ENCODE results near the gene SERPINB12. TPM values are rescaled to one million over a fixed set of nuclear protein-coding genes. Genes with fewer than 3 reads are reported as not detected.

SERPINB12 gene
- total RNA-seq, 1 donor from 2014 or later: not detected

DNA sequence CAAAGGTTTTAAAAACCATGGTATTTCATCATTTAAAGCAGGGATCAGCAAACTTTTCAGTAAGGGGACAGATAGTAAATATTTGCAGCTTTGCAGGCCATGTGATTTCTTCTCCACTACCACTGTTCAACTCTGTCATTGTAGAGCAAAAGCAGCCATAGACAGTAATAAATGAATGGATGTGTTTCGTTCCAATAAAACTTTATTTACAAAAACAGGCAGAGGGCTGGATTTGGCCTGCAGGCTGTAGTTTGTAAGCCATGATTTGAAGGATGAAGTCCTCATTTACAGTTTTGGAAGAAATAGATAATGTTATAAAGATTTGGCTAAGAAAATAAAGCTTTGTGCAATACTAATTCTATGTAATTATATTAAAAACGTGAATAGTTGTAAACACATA, 1.8 kb downstream of the SERPINB12 start:
- Mint-ChIP-seq H3K4me1 (peaks cover 21% of the 10 kb centered on the region), H3K36me3 (no peaks in the 10 kb centered on the region), H3K27ac (no peak overlapping the region), H3K4me3 (no peak overlapping the region), H3K9me3 (peaks cover under 1% of the 10 kb centered on the region), H3K27me3 (ENCODE audit: insufficient read depth, low read depth) (no peaks in the 10 kb centered on the region)
- no peaks in the 10 kb centered on the region for H3K79me2 ChIP-seq (ENCODE audit: low read depth)
- no peaks in the 10 kb centered on the region for H3K36me3 ChIP-seq
- H3K27me3 ChIP-seq: no peaks in the 10 kb centered on the region
- no peaks in the 10 kb centered on the region for H4K20me1 ChIP-seq (ENCODE audit: low read depth)
- no peaks in the 10 kb centered on the region for H3K9me3 ChIP-seq (ENCODE audit: low read depth)
- H2AFZ ChIP-seq (replicated peaks): no peak overlapping the region
- no peaks in the 10 kb centered on the region for H3F3A ChIP-seq (ENCODE audit: low read depth)
- no peak for DNase-seq (ENCODE audit: low spot score)
- no peak overlapping the region for H3K9ac ChIP-seq
- no peak overlapping the region for H3K4me2 ChIP-seq
- peaks cover 8% of the 10 kb centered on the region for H3K4me1 ChIP-seq
- H3K4me3 ChIP-seq: no peak overlapping the region
- H3K27ac ChIP-seq: no peak overlapping the region
- no peak for TF ChIP-seq EZH2phosphoT487 (IDR thresholded peaks at IDR 0.05)
- TF ChIP-seq, protein P1, sequence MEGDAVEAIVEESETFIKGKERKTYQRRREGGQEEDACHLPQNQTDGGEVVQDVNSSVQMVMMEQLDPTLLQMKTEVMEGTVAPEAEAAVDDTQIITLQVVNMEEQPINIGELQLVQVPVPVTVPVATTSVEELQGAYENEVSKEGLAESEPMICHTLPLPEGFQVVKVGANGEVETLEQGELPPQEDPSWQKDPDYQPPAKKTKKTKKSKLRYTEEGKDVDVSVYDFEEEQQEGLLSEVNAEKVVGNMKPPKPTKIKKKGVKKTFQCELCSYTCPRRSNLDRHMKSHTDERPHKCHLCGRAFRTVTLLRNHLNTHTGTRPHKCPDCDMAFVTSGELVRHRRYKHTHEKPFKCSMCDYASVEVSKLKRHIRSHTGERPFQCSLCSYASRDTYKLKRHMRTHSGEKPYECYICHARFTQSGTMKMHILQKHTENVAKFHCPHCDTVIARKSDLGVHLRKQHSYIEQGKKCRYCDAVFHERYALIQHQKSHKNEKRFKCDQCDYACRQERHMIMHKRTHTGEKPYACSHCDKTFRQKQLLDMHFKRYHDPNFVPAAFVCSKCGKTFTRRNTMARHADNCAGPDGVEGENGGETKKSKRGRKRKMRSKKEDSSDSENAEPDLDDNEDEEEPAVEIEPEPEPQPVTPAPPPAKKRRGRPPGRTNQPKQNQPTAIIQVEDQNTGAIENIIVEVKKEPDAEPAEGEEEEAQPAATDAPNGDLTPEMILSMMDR (IDR thresholded peaks at IDR 0.05): no peak
- no peak for TF ChIP-seq EZH2 (IDR thresholded peaks at IDR 0.05)

DNA sequence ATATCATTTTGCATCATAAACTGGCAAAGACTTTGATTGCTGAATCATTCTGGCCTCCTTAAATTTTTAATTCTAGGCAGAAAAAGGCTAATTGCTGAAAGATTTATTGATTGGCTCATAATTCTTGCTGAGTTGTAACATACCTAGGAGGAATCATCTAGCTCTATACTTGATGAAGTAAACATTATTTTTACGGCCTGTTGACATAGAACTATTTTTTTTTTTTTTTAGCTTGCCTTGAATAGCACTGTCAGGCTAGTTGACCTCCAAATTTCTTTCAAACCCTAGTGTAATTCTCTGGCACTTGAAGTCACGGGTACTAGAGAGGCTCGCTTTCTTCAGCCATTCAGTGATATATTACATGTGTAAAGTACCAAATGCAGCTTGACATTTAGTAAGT, 2.8 kb downstream of the SERPINB12 start:
- Histone ChIP-seq H3K4me1 (peaks cover 5% of the 10 kb centered on the region), H3K36me3 (no peaks in the 10 kb centered on the region), H3K27me3 (no peaks in the 10 kb centered on the region), H3K4me2 (no peak overlapping the region), H3F3A (ENCODE audit: low read depth) (no peaks in the 10 kb centered on the region), H3K79me2 (ENCODE audit: low read depth) (no peaks in the 10 kb centered on the region), H4K20me1 (ENCODE audit: low read depth) (no peaks in the 10 kb centered on the region), H3K27ac (no peak overlapping the region), H3K9ac (no peak overlapping the region), H3K9me3 (ENCODE audit: low read depth) (no peaks in the 10 kb centered on the region), H2AFZ (replicated peaks) (no peak overlapping the region), H3K4me3 (no peak overlapping the region)
- Mint-ChIP-seq H3K27me3 (ENCODE audit: insufficient read depth, low read depth) (no peaks in the 10 kb centered on the region), H3K4me1 (peaks cover 11% of the 10 kb centered on the region), H3K27ac (no peak overlapping the region), H3K9me3 (no peaks in the 10 kb centered on the region), H3K4me3 (no peak overlapping the region), H3K36me3 (no peaks in the 10 kb centered on the region)
- no peak for DNase-seq (ENCODE audit: low spot score)
- no peak for TF ChIP-seq EZH2 (IDR thresholded peaks at IDR 0.05)
- TF ChIP-seq, protein P1 (IDR thresholded peaks at IDR 0.05): no peak
- TF ChIP-seq EZH2phosphoT487 (IDR thresholded peaks at IDR 0.05): no peak

DNA sequence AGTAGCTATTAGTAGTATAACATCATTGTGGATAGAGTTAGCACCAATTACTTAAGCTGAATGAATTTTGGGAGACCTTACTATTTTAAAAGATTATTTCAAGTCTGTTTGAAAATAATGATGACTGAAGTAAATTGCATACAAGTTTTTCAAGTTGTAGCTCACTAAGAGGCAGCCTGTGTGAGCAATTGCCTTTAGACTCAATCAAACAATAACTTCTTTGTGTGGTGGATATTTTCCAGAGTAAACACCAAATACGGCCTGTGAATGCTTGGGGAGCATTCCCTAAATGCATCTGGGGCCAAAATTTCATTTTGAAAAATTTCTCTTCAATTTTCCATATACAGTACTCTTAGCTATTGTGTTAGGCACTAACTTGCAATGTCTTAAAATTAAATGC, 7.9 kb downstream of the SERPINB12 start:
- Mint-ChIP-seq H3K27ac (no peak overlapping the region), H3K9me3 (no peaks in the 10 kb centered on the region), H3K4me1 (peaks cover 4% of the 10 kb centered on the region), H3K27me3 (ENCODE audit: insufficient read depth, low read depth) (no peaks in the 10 kb centered on the region), H3K4me3 (no peak overlapping the region), H3K36me3 (no peaks in the 10 kb centered on the region)
- Histone ChIP-seq H3K4me3 (no peak overlapping the region), H3K27ac (no peak overlapping the region), H3K9me3 (ENCODE audit: low read depth) (no peaks in the 10 kb centered on the region), H3K9ac (no peak overlapping the region), H3K36me3 (no peaks in the 10 kb centered on the region), H3F3A (ENCODE audit: low read depth) (no peaks in the 10 kb centered on the region), H3K4me1 (no peaks in the 10 kb centered on the region), H3K79me2 (ENCODE audit: low read depth) (no peaks in the 10 kb centered on the region), H3K4me2 (no peak overlapping the region), H3K27me3 (no peaks in the 10 kb centered on the region), H4K20me1 (ENCODE audit: low read depth) (no peaks in the 10 kb centered on the region), H2AFZ (replicated peaks) (no peak overlapping the region)
- TF ChIP-seq EZH2 (IDR thresholded peaks at IDR 0.05): no peak
- no peak for DNase-seq (ENCODE audit: low spot score)

DNA sequence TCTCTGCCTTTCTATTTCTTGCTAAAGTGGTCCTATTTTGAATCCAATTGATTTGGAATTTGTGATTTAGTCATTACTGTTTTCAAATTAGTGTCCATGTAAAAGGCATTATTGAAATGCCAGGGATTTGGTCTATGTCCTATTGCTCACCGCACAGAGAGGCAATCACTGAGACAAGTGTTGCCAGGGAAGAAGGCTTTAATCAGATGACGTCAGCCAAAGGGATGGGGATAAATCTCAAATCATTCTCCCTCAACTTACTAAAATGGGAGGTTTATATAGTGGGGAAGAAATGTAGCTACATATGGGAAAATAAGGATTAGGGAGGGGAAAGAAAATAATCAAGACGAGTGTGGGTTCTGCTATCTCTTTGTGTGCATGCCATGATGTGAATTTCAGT, 9.6 kb downstream of the SERPINB12 start:
- H3K27me3 Mint-ChIP-seq (ENCODE audit: insufficient read depth, low read depth): no peaks in the 10 kb centered on the region
- no peak for DNase-seq (ENCODE audit: low spot score)
- H3K4me3 Mint-ChIP-seq: no peak overlapping the region
- H3K4me1 Mint-ChIP-seq: peaks cover 4% of the 10 kb centered on the region
- H3F3A ChIP-seq (ENCODE audit: low read depth): no peaks in the 10 kb centered on the region
- H3K79me2 ChIP-seq (ENCODE audit: low read depth): no peaks in the 10 kb centered on the region
- H3K4me1 ChIP-seq: no peaks in the 10 kb centered on the region
- H3K9me3 Mint-ChIP-seq: no peaks in the 10 kb centered on the region
- H3K27me3 ChIP-seq: no peaks in the 10 kb centered on the region
- H3K27ac Mint-ChIP-seq: no peak overlapping the region
- H3K4me3 ChIP-seq: no peak overlapping the region
- H2AFZ ChIP-seq (replicated peaks): no peak overlapping the region
- H3K36me3 Mint-ChIP-seq: no peaks in the 10 kb centered on the region
- TF ChIP-seq, protein P1 (IDR thresholded peaks at IDR 0.05): no peak
- no peak for TF ChIP-seq EZH2phosphoT487 (IDR thresholded peaks at IDR 0.05)
- TF ChIP-seq EZH2 (IDR thresholded peaks at IDR 0.05): no peak
- no peak overlapping the region for H3K4me2 ChIP-seq
- no peak overlapping the region for H3K27ac ChIP-seq
- no peaks in the 10 kb centered on the region for H4K20me1 ChIP-seq (ENCODE audit: low read depth)
- H3K36me3 ChIP-seq: no peaks in the 10 kb centered on the region
- H3K9ac ChIP-seq: no peak overlapping the region
- H3K9me3 ChIP-seq (ENCODE audit: low read depth): no peaks in the 10 kb centered on the region

All from neural progenitor cell (in vitro differentiated cells).